ENCODE results near the gene PDLIM5. TPM values are rescaled to one million over a fixed set of nuclear protein-coding genes. Genes with fewer than 3 reads are reported as not detected.

PDLIM5 gene
- polyA plus RNA-seq, 1 donor (not counting 4 experiments of a cell fraction or from before 2014, with no cell fraction given) = 112 TPM

DNA sequence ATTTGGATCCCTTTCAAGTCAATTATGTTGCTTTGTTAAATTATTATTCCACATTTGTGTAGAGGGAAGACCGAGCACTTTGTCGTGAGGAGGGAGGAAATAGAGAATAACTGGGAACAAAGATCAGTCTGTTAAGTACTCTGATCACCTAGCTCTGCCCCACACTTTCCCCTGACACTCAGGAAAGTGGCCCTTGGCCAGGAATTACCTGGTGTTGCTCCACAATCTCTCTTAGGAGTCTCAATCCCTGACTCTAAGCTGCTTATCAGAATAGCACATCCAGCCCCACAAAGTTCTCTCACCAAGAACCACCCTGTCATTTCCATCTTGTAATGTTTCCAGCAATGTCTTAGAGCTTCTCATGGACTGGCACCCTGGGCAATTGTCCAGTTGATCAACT is 222.2 kb downstream of the PDLIM5 start:
- dilution Hi-C loops (cut with MboI; ENCODE audit: extremely low pct_ligation_motif_present, low sequenced_read_pairs) = no loop called here

DNA sequence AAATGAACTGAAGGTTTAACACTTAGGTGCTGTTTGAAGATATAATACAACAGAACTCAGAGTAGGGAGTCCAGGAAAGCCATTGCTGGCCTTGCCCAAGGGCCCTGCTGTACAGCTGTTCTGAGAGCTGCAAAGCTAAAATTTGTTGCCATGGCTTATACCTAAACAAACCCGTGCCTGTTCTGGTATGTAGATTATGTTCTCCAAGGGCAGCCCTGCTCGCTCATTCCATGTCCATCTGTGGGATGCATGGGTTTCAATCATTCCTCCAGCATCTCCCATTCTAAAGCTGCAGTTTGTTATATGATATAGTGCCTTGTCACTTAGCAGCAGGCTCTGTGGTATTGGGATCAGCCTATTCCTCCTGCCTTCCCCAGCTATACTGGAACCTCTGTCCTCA is 225.2 kb downstream of the PDLIM5 start:
- no peaks in the 10 kb centered on the region for H3K9me1 ChIP-seq (ENCODE audit: control insufficient read depth, extremely low read depth, insufficient read depth, low read length)
- H3K4me3 ChIP-seq (ENCODE audit: control insufficient read depth in 2 of 3, extremely low read depth in 1 of 3, insufficient read depth in 2 of 3, low read depth in 1 of 3, low read length in 3 of 3) = no peak overlapping the region
- TF ChIP-seq, protein P1, sequence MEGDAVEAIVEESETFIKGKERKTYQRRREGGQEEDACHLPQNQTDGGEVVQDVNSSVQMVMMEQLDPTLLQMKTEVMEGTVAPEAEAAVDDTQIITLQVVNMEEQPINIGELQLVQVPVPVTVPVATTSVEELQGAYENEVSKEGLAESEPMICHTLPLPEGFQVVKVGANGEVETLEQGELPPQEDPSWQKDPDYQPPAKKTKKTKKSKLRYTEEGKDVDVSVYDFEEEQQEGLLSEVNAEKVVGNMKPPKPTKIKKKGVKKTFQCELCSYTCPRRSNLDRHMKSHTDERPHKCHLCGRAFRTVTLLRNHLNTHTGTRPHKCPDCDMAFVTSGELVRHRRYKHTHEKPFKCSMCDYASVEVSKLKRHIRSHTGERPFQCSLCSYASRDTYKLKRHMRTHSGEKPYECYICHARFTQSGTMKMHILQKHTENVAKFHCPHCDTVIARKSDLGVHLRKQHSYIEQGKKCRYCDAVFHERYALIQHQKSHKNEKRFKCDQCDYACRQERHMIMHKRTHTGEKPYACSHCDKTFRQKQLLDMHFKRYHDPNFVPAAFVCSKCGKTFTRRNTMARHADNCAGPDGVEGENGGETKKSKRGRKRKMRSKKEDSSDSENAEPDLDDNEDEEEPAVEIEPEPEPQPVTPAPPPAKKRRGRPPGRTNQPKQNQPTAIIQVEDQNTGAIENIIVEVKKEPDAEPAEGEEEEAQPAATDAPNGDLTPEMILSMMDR (optimal IDR thresholded peaks at IDR 0.05 in 1 of 3, IDR thresholded peaks at IDR 0.05 in 1 of 3, conservative IDR thresholded peaks at IDR 0.05 in 1 of 3; ENCODE audit: extremely low read depth in 1 of 3, insufficient read depth in 2 of 3, low read length in 3 of 3) = no peak
- TF ChIP-seq EZH2 (IDR thresholded peaks at IDR 0.05; ENCODE audit: low read length) = no peak
- no peaks in the 10 kb centered on the region for H3K27me3 ChIP-seq (ENCODE audit: control insufficient read depth, extremely low read depth, insufficient read depth, low read length)
- no peak overlapping the region for H3K27ac ChIP-seq (ENCODE audit: control insufficient read depth, insufficient read depth, low read length)
- no peaks in the 10 kb centered on the region for H4K20me1 ChIP-seq (ENCODE audit: control insufficient read depth, extremely low read depth, insufficient read depth, low read length)
- DNase-seq (ENCODE audit: low read depth, low spot score) (no peak), FAIRE-seq (no peak)
- no peaks in the 10 kb centered on the region for H3K9me3 ChIP-seq (ENCODE audit: control insufficient read depth, low read depth, low read length)
- dilution Hi-C loops (cut with MboI; ENCODE audit: extremely low pct_ligation_motif_present, low sequenced_read_pairs) = no loop called here
- no peaks in the 10 kb centered on the region for H3K36me3 ChIP-seq (ENCODE audit: control insufficient read depth in 2 of 2, extremely low read depth in 1 of 2, insufficient read depth in 2 of 2, low read length in 2 of 2)
- H3K79me2 ChIP-seq (ENCODE audit: control insufficient read depth, insufficient read depth, low read length) = no peaks in the 10 kb centered on the region
- no peaks in the 10 kb centered on the region for H3K4me1 ChIP-seq (ENCODE audit: control insufficient read depth, extremely low read depth, insufficient read depth, low read length)
- no peak overlapping the region for H2AFZ ChIP-seq (ENCODE audit: control insufficient read depth, low read length)
- no peak overlapping the region for H3K9ac ChIP-seq (ENCODE audit: control insufficient read depth, extremely low read depth, insufficient read depth, low read length)
- H3K4me2 ChIP-seq (ENCODE audit: control insufficient read depth, extremely low read depth, insufficient read depth, low read depth, low read length) = no peak overlapping the region

More for the DNA sequence above, 222.2 kb downstream of the PDLIM5 start:
- no peaks in the 10 kb centered on the region for H3K9me1 ChIP-seq (ENCODE audit: control insufficient read depth, extremely low read depth, insufficient read depth, low read length)
- no peaks in the 10 kb centered on the region for H3K9me3 ChIP-seq (ENCODE audit: control insufficient read depth, low read depth, low read length)
- H3K9ac ChIP-seq (ENCODE audit: control insufficient read depth, extremely low read depth, insufficient read depth, low read length) = no peak overlapping the region
- H2AFZ ChIP-seq (ENCODE audit: control insufficient read depth, low read length) = no peak overlapping the region
- H3K4me3 ChIP-seq (ENCODE audit: control insufficient read depth in 2 of 3, extremely low read depth in 1 of 3, insufficient read depth in 2 of 3, low read depth in 1 of 3, low read length in 3 of 3) = no peak overlapping the region
- H3K27me3 ChIP-seq (ENCODE audit: control insufficient read depth, extremely low read depth, insufficient read depth, low read length) = no peaks in the 10 kb centered on the region
- DNase-seq (ENCODE audit: low read depth, low spot score) (no peak), FAIRE-seq (no peak)
- no peaks in the 10 kb centered on the region for H4K20me1 ChIP-seq (ENCODE audit: control insufficient read depth, extremely low read depth, insufficient read depth, low read length)
- TF ChIP-seq, protein P1 (optimal IDR thresholded peaks at IDR 0.05 in 1 of 3, IDR thresholded peaks at IDR 0.05 in 1 of 3, conservative IDR thresholded peaks at IDR 0.05 in 1 of 3; ENCODE audit: extremely low read depth in 1 of 3, insufficient read depth in 2 of 3, low read length in 3 of 3) = no peak
- no peak for TF ChIP-seq EZH2 (IDR thresholded peaks at IDR 0.05; ENCODE audit: low read length)
- no peak overlapping the region for H3K27ac ChIP-seq (ENCODE audit: control insufficient read depth, insufficient read depth, low read length)
- no peaks in the 10 kb centered on the region for H3K4me1 ChIP-seq (ENCODE audit: control insufficient read depth, extremely low read depth, insufficient read depth, low read length)
- no peaks in the 10 kb centered on the region for H3K79me2 ChIP-seq (ENCODE audit: control insufficient read depth, insufficient read depth, low read length)
- H3K36me3 ChIP-seq (ENCODE audit: control insufficient read depth in 2 of 2, extremely low read depth in 1 of 2, insufficient read depth in 2 of 2, low read length in 2 of 2) = peaks cover 0 to 3% of the 10 kb centered on the region in 2 experiments
- no peak overlapping the region for H3K4me2 ChIP-seq (ENCODE audit: control insufficient read depth, extremely low read depth, insufficient read depth, low read depth, low read length)
